HepG2 (cell line): ENCODE data around the gene ICAM5. TPM values are rescaled to one million over a fixed set of nuclear protein-coding genes. Genes with fewer than 3 reads are reported as not detected.

ENCODE experiments used
- ARHGAP35 ChIP-seq: sonication (generic); formaldehyde crosslinking; IDR thresholded peaks from 2 replicates; pipeline ENCODE4 v1.9.0; 2022; ENCODE audit warnings: mild to moderate bottlenecking, inconsistent platforms, moderate library complexity, missing genetic modification reagents, borderline replicate concordance
- ATAD3A ChIP-seq: sonication (generic); formaldehyde crosslinking; IDR thresholded peaks from 2 replicates; pipeline ENCODE4 v1.4.0; 2020; ENCODE audit warnings: missing genetic modification reagents
- BHLHE40 ChIP-seq: IDR thresholded peaks from 2 replicates; pipeline ENCODE4 v1.6.1; 2011; ENCODE audit warnings: low read length, improper control_type of control experiment
- DDIT3 ChIP-seq: sonication (generic); formaldehyde crosslinking; IDR thresholded peaks from 2 replicates; pipeline ENCODE4 v1.4.0; 2020; ENCODE audit warnings: mild to moderate bottlenecking, missing genetic modification reagents
- EED ChIP-seq: sonication (generic); formaldehyde crosslinking; IDR thresholded peaks from 2 replicates; pipeline ENCODE4 v1.5.0; 2020; ENCODE audit warnings: mild to moderate bottlenecking, missing genetic modification reagents
- HOXA5 ChIP-seq: sonication (generic); formaldehyde crosslinking; IDR thresholded peaks from 2 replicates; pipeline ENCODE4 v1.4.0; 2020; ENCODE audit warnings: missing genetic modification reagents
- HOXA9 ChIP-seq: sonication (generic); formaldehyde crosslinking; IDR thresholded peaks from 2 replicates; pipeline ENCODE4 v1.8.1; 2022; ENCODE audit warnings: missing genetic modification reagents, mild to moderate bottlenecking, moderate library complexity, borderline replicate concordance
- KDM5B ChIP-seq: sonication (generic); formaldehyde crosslinking; IDR thresholded peaks from 2 replicates; pipeline ENCODE4 v1.4.0; 2020; ENCODE audit warnings: missing genetic modification reagents, mild to moderate bottlenecking, borderline replicate concordance
- MIXL1 ChIP-seq: IDR thresholded peaks from 2 replicates; pipeline ENCODE4 v1.6.1; 2016
- NONO ChIP-seq, 2 experiments: fragments of 450-650 bp in 1 of 2; sonication (generic) in 1 of 2; formaldehyde crosslinking in 1 of 2; IDR thresholded peaks in 1 of 2; conservative IDR thresholded peaks in 1 of 2; 2 replicates each; pipeline versions ENCODE4 v1.6.1 to v1.8.0; 2017 to 2022; ENCODE audit warnings: mild to moderate bottlenecking in 1 of 2, missing genetic modification reagents in 1 of 2, moderate library complexity in 1 of 2
- NR2C2 ChIP-seq: sonication (generic); formaldehyde crosslinking; IDR thresholded peaks from 2 replicates; pipeline ENCODE4 v1.4.0; 2020; ENCODE audit warnings: missing genetic modification reagents, mild to moderate bottlenecking, moderate library complexity, borderline replicate concordance
- SRY ChIP-seq: sonication (generic); formaldehyde crosslinking; IDR thresholded peaks from 2 replicates; pipeline ENCODE4 v1.8.0; 2022; ENCODE audit warnings: mild to moderate bottlenecking, missing genetic modification reagents
- TARDBP ChIP-seq: sonication (generic); formaldehyde crosslinking; IDR thresholded peaks from 2 replicates; pipeline ENCODE4 v1.8.0; 2022; ENCODE audit warnings: mild to moderate bottlenecking, missing genetic modification reagents
- TBX2 ChIP-seq: sonication (generic); formaldehyde crosslinking; IDR thresholded peaks from 2 replicates; pipeline ENCODE4 v1.5.0; 2020; ENCODE audit warnings: missing genetic modification reagents, mild to moderate bottlenecking, borderline replicate concordance
- TRIM24 ChIP-seq: sonication (generic); formaldehyde crosslinking; IDR thresholded peaks from 2 replicates; pipeline ENCODE4 v1.8.0; 2022; ENCODE audit warnings: mild to moderate bottlenecking, missing genetic modification reagents
- U2AF1 ChIP-seq: fragments of 200-400 bp; formaldehyde crosslinking; optimal IDR thresholded peaks from 2 replicates; pipeline ENCODE3; 2017; ENCODE audit warnings: mild to moderate bottlenecking, low read depth, low read length
- YEATS2 ChIP-seq: sonication (generic); formaldehyde crosslinking; IDR thresholded peaks from 2 replicates; pipeline ENCODE4 v1.4.0; 2020; ENCODE audit warnings: missing genetic modification reagents, borderline replicate concordance
- ZC3H4 ChIP-seq: sonication (generic); formaldehyde crosslinking; IDR thresholded peaks from 2 replicates; pipeline ENCODE4 v1.4.0; 2020; ENCODE audit warnings: missing genetic modification reagents, borderline replicate concordance
- ZFP90 ChIP-seq: sonication (generic); formaldehyde crosslinking; IDR thresholded peaks from 2 replicates; pipeline ENCODE4 v1.8.0; 2022; ENCODE audit warnings: missing genetic modification reagents, mild to moderate bottlenecking, inconsistent platforms, borderline replicate concordance
- ZGPAT ChIP-seq: IDR thresholded peaks from 2 replicates; pipeline ENCODE4 v1.6.1; 2016; ENCODE audit warnings: mild to moderate bottlenecking
- ZMAT5 ChIP-seq: sonication (generic); formaldehyde crosslinking; IDR thresholded peaks from 2 replicates; pipeline ENCODE4 v1.5.0; 2020; ENCODE audit warnings: mild to moderate bottlenecking, low read depth, missing genetic modification reagents, borderline replicate concordance
- ZMYM4 ChIP-seq: sonication (generic); formaldehyde crosslinking; IDR thresholded peaks from 2 replicates; pipeline ENCODE4 v1.8.1; 2023; ENCODE audit warnings: mild to moderate bottlenecking, missing genetic modification reagents
- ZNF256 ChIP-seq: sonication (generic); formaldehyde crosslinking; conservative IDR thresholded peaks from 2 replicates; pipeline ENCODE4 v1.4.0; 2020; ENCODE audit warnings: missing genetic modification reagents
- ZNF431 ChIP-seq: sonication (generic); formaldehyde crosslinking; IDR thresholded peaks from 2 replicates; pipeline ENCODE4 v1.9.0; 2022; ENCODE audit warnings: missing genetic modification reagents, low read depth, mild to moderate bottlenecking, borderline replicate concordance
- ZNF598 ChIP-seq: sonication (generic); formaldehyde crosslinking; IDR thresholded peaks from 2 replicates; pipeline ENCODE4 v1.5.1; 2020; ENCODE audit warnings: mild to moderate bottlenecking, missing genetic modification reagents, borderline replicate concordance
- ZNF780A ChIP-seq: sonication (generic); formaldehyde crosslinking; IDR thresholded peaks from 2 replicates; pipeline ENCODE4 v1.8.0; 2022; ENCODE audit warnings: mild to moderate bottlenecking, missing genetic modification reagents, moderate library complexity
- ZSCAN5A ChIP-seq: sonication (generic); formaldehyde crosslinking; IDR thresholded peaks from 2 replicates; pipeline ENCODE4 v1.8.0; 2022; ENCODE audit warnings: mild to moderate bottlenecking, missing genetic modification reagents, borderline replicate concordance
- polyA plus RNA-seq, 8 experiments: library from polyadenylated mRNA; depleted of rRNA in 3 of 8; stranded (reverse) in 7 of 8; unstranded in 1 of 8; fragments of >200 nt; fragmentation: Illumina TruSeq in 4 of 8; extraction: Trizol in 4 of 8; gene quantifications; 2 replicates each; pipeline versions ENCODE4 v1.2.1 to v1.2.3, GENCODE V29; 2011 to 2016; ENCODE audit warnings: low read depth in 4 of 8, missing spikeins in 1 of 8, mixed read lengths in 1 of 8; ENCODE audit not compliant: insufficient read depth in 1 of 8
- total RNA-seq, 5 experiments: library from RNA; depleted of rRNA; stranded (reverse); fragments of >200 nt; fragmentation: Illumina TruSeq; extraction: Trizol; gene quantifications; 2 replicates each; pipeline ENCODE4 v1.2.3, GENCODE V29; 2016; ENCODE audit warnings: low read depth in 1 of 5

ICAM5 gene
- total and polyA plus RNA-seq, 2 of the 13 experiments (the other 11 are each of a cell fraction or from before 2014, with no cell fraction given), result 0.46 to 1.6 TPM

- TF ChIP-seq TARDBP (CRISPR knock-in tag) (peak; percentile 60; the same call in 1 of the 2 replicates), NONO (IDR thresholded peaks at IDR 0.05) (no peak), NONO (CRISPR knock-in tag; conservative IDR thresholded peaks at IDR 0.05) (peak; percentile 52; the same call in 1 of the 2 replicates), ZFP90 (peak; percentile 61; the same call in 1 of the 2 replicates), MIXL1 (CRISPR knock-in tag) (no peak), ZMYM4 (peak; percentile 50; the same call in 1 of the 2 replicates), ZNF431 (CRISPR knock-in tag) (no peak), DDIT3 (CRISPR knock-in tag) (no peak), KDM5B (CRISPR knock-in tag) (peak; percentile 88), BHLHE40 (no peak), ZC3H4 (no peak), ZGPAT (CRISPR knock-in tag) (0 out of 2 replicates have a peak, but pooled peaks have one; percentile 35), ZNF780A (CRISPR knock-in tag) (no peak; the same call in 1 of the 2 replicates), ARHGAP35 (CRISPR knock-in tag) (no peak), TRIM24 (CRISPR knock-in tag) (no peak), ZNF256 (CRISPR knock-in tag) (no peak), NR2C2 (CRISPR knock-in tag) (no peak), ZSCAN5A (CRISPR knock-in tag) (no peak), EED (CRISPR knock-in tag) (peak; percentile 62; the same call in 1 of the 2 replicates), TBX2 (CRISPR knock-in tag) (peak; percentile 82), ATAD3A (CRISPR knock-in tag) (no peak), ZMAT5 (CRISPR knock-in tag) (no peak), HOXA9 (CRISPR knock-in tag) (no peak), ZNF598 (CRISPR knock-in tag) (0 out of 2 replicates have a peak, but pooled peaks have one; percentile 10), SRY (CRISPR knock-in tag) (no peak), U2AF1 (no peak), HOXA5 (CRISPR knock-in tag) (no peak), YEATS2 (no peak)
Measured at GRCh38 chr19:10334588-10335351, 45.0 kb downstream of the ICAM5 start (continued).
